Neural progenitor cell (in vitro differentiated cells): Measurements from ENCODE around the gene ARHGAP26.

Experiments
- EZH2 ChIP-seq: fragments of 200-600 bp; sonication (generic); IDR thresholded peaks from 2 replicates; pipeline ENCODE4 v1.6.1; 2017; ENCODE audit warnings: antibody characterized with exemption, mild to moderate bottlenecking, moderate library complexity
- EZH2phosphoT487 ChIP-seq: fragments of 200-600 bp; sonication (generic); IDR thresholded peaks from 2 replicates; pipeline ENCODE4 v1.6.1; 2017; ENCODE audit warnings: antibody characterized with exemption
- TF ChIP-seq, protein P1 (sequence below): fragments of 200-600 bp; sonication (generic); IDR thresholded peaks from 2 replicates; pipeline ENCODE4 v1.5.1; 2017; ENCODE audit warnings: antibody characterized with exemption, mild to moderate bottlenecking

DNA sequence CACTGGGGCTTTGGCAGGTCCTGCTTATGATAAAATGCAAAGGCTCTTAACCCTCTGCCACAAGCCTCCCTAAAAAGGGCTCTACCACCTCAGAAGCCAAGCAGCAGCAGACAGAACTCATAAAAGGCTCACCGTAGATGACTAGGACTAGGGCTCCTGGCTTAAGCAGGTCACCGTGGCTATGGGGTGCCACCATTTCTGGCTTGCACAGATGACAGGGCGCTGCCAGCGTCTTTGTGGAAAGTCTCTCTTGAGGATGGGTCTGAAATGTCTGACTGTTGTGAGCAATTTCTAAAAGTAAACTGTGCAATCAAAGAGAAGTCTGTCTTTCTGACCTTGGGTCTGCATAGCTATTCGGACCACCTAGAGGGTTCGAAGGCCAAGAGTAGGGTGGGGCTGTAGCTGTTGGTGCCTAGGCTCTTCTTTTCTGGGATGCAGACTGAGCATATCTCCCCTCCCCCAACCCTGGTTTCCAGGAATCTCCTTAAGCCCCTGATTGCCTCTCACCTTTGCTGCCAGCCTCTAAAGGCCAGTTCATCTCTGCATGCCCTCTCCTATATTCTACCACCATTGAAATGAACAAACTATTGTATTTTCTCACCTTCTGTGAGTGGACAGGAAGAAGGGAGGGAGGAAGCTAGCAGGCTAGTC is 307.4 kb downstream of the ARHGAP26 start:
- TF ChIP-seq, protein P1, sequence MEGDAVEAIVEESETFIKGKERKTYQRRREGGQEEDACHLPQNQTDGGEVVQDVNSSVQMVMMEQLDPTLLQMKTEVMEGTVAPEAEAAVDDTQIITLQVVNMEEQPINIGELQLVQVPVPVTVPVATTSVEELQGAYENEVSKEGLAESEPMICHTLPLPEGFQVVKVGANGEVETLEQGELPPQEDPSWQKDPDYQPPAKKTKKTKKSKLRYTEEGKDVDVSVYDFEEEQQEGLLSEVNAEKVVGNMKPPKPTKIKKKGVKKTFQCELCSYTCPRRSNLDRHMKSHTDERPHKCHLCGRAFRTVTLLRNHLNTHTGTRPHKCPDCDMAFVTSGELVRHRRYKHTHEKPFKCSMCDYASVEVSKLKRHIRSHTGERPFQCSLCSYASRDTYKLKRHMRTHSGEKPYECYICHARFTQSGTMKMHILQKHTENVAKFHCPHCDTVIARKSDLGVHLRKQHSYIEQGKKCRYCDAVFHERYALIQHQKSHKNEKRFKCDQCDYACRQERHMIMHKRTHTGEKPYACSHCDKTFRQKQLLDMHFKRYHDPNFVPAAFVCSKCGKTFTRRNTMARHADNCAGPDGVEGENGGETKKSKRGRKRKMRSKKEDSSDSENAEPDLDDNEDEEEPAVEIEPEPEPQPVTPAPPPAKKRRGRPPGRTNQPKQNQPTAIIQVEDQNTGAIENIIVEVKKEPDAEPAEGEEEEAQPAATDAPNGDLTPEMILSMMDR, result no peak
- TF ChIP-seq EZH2 (no peak), EZH2phosphoT487 (no peak)
